Prostate gland (tissue), 2 donors: ENCODE results near the gene IMMP2L. TPM values are rescaled to one million over a fixed set of nuclear protein-coding genes. Genes with fewer than 3 reads are reported as not detected.

Source experiments
- DNase-seq: peaks from one replicate; pipeline ENCODE4 v3.0.0-alpha.2; 2019; ENCODE audit warnings: low spot score
- H3K27ac ChIP-seq, 2 donors: fragments of 200-600 bp; sonication (generic); 2 replicates each; pipeline ENCODE4 v1.5.1; 2017 to 2019
- H3K27me3 ChIP-seq: fragments of 200-600 bp; sonication (generic); replicated peaks from 2 replicates; pipeline ENCODE4 v1.5.1; 2019; ENCODE audit not compliant: insufficient read depth
- H3K36me3 ChIP-seq, 2 donors: fragments of 200-600 bp; sonication (generic); 1 replicate in 1 of 2; 2 replicates in 1 of 2; pipeline versions ENCODE4 v1.5.1 to v1.8.1; 2017 to 2019
- H3K4me1 ChIP-seq: fragments of 200-600 bp; sonication (generic); replicated peaks from 2 replicates; pipeline ENCODE4 v1.5.1; 2019
- H3K4me3 ChIP-seq, 2 donors: fragments of 200-600 bp; sonication (generic); 2 replicates each; pipeline ENCODE4 v1.5.1; 2017 to 2019
- H3K9me3 ChIP-seq: fragments of 200-600 bp; sonication (generic); 2 replicates; pipeline ENCODE4 v1.5.1; 2017
- POLR2A ChIP-seq: fragments of 450-650 bp; IDR thresholded peaks from one replicate; pipeline ENCODE4 v1.6.1; 2016; ENCODE audit warnings: antibody characterized with exemption, mild to moderate bottlenecking
- POLR2AphosphoS5 ChIP-seq: sonication (generic); formaldehyde crosslinking; IDR thresholded peaks from one replicate; pipeline ENCODE4 v1.6.1; 2017; ENCODE audit warnings: antibody characterized with exemption
- WGBS: methylation state at CpG from one replicate; pipeline ENCODE4 v1.1.5; 2018; 5-methylcytosine and 5-hydroxymethylcytosine counted together
- intact Hi-C: fragments of 100-400 bp; cut with DNase I; formaldehyde crosslinking; loops from one replicate; pipeline ENCODE4 v1.14.2; 2022
- total RNA-seq, 2 donors: library from RNA; depleted of rRNA; stranded (reverse); fragments of >200 nt; gene quantifications; one replicate each; pipeline ENCODE4 v1.1.0, GENCODE V29; 2016
- TF ChIP-seq, protein P1 (sequence below), 4 experiments: fragments of 200-600 bp in 2 of 4; fragments of 450-650 bp in 2 of 4; sonication (generic) in 2 of 4; IDR thresholded peaks; 1 replicate in 3 of 4; 2 replicates in 1 of 4; pipeline ENCODE4 v1.5.1; 2016 to 2019; ENCODE audit warnings: antibody characterized with exemption in 4 of 4, mild to moderate bottlenecking in 2 of 4, moderate library complexity in 2 of 4

IMMP2L gene
- total RNA-seq, 2 donors from 2014 or later = 16.9 to 20.4 TPM

DNA sequence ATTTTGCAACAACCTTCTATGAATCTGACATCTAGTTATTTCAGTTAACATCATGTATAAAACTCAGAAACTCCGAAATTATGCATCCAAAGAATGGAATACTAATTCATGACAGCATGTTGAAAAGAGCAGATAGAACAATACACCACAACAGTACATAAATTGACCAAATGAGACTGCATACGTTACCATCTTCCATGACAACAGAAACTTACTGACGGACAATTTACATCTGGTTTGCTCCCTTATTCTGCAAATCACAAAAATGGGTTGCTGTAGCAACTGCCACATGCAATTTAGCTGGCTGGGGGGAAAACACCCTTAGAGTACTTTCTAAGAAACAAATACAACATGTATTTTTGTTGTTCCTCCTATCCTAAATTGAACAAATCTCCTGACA lies 457.0 kb downstream of the IMMP2L start:
- TF ChIP-seq POLR2AphosphoS5 = no peak
- TF ChIP-seq POLR2A = no peak
- TF ChIP-seq, protein P1, sequence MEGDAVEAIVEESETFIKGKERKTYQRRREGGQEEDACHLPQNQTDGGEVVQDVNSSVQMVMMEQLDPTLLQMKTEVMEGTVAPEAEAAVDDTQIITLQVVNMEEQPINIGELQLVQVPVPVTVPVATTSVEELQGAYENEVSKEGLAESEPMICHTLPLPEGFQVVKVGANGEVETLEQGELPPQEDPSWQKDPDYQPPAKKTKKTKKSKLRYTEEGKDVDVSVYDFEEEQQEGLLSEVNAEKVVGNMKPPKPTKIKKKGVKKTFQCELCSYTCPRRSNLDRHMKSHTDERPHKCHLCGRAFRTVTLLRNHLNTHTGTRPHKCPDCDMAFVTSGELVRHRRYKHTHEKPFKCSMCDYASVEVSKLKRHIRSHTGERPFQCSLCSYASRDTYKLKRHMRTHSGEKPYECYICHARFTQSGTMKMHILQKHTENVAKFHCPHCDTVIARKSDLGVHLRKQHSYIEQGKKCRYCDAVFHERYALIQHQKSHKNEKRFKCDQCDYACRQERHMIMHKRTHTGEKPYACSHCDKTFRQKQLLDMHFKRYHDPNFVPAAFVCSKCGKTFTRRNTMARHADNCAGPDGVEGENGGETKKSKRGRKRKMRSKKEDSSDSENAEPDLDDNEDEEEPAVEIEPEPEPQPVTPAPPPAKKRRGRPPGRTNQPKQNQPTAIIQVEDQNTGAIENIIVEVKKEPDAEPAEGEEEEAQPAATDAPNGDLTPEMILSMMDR (IDR thresholded peaks at IDR 0.05) = no peak
- H3K27ac ChIP-seq = no peak overlapping the region
- 89% methylated on average over 3 of the region's 3 CpGs for WGBS
- DNase-seq = no peak
- H3K36me3 ChIP-seq = no peaks in the 10 kb centered on the region
- H3K4me1 ChIP-seq = no peaks in the 10 kb centered on the region
- no peaks in the 10 kb centered on the region for H3K9me3 ChIP-seq
- intact Hi-C loops = no loop called here
- H3K4me3 ChIP-seq = no peak overlapping the region
- no peaks in the 10 kb centered on the region for H3K27me3 ChIP-seq

DNA sequence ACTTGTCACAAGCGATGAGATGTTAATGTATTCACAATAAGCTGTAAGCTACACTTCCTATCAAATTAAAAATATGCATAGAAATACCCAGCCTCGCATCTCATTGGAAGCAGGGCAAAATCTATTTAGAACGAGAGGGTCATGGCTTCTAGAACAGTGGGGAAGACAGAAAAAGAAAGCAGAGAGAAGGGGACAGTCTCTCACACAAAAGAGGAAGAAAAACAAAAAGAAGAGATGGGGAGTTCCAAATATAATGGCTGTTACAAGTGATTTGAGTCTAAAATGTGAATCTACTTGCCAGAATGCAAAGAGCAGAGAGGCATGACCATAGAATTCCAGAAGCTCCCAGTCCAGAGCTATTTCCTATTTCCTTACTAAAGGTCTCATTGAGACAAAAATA lies 457.6 kb downstream of the IMMP2L start:
- intact Hi-C loops = no loop called here
- no peak for DNase-seq

DNA sequence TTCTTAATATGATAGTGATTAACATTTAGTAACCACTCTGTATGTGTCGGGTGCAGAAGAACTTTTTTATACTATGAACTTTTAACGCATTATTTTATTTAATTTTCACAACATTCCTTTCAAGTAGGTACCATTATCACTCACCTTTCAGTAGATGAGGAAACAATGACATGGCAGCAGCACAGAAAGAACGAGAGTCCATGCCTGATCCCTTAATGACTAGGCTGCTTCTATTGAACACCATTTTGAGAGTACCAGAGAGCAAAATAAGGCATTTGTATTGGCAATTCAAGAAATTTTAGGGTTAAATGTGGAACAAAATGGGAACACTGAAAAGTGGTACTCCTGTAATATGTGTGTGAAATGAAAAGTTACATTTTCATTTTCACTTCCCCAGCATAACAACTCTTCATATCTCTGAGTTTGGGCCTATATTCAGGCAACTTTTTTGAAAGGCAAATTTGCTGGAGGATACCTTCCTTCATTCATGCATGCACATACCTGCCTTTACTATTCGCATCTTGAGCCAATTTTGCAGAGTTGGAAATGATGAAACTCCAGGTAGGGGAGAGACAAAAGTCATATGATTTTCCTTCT lies 458.5 kb downstream of the IMMP2L start:
- H3K36me3 ChIP-seq = no peaks in the 10 kb centered on the region
- H3K27ac ChIP-seq = no peak overlapping the region

More for the DNA sequence above, 457.6 kb downstream of the IMMP2L start:
- Histone ChIP-seq H3K4me1 (no peaks in the 10 kb centered on the region), H3K9me3 (no peaks in the 10 kb centered on the region), H3K27ac (no peak overlapping the region), H3K36me3 (no peaks in the 10 kb centered on the region), H3K27me3 (no peaks in the 10 kb centered on the region), H3K4me3 (no peak overlapping the region)
- WGBS = 87% methylated on average over 3 of the region's 3 CpGs
- TF ChIP-seq, protein P1 (IDR thresholded peaks at IDR 0.05) = no peak
- TF ChIP-seq POLR2A (no peak), POLR2AphosphoS5 (no peak)

DNA sequence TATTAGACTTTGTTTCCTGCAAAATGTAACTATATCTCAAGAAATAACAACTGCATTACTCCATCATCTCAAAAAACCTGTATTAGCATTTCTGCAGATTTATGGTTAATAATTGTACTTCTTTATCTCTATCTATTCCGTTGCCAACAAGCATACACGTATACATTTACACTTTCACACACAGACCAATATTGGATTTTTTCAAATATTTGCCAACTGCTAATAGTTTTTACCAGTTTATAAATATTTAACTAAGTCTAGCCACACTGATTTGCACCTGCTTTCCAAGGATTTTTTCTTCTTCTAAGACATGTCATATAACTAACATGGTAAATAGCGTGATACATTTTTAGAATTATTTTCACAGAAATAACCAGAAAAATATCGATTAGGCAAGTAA lies 459.2 kb downstream of the IMMP2L start:
- DNase-seq = no peak
- TF ChIP-seq POLR2AphosphoS5 = no peak
- H3K4me3 ChIP-seq = no peak overlapping the region
- H3K4me1 ChIP-seq = no peaks in the 10 kb centered on the region
- WGBS = 83% methylated on average over 4 of the region's 4 CpGs
- no peak overlapping the region for H3K27ac ChIP-seq
- intact Hi-C loops = no loop called here
- H3K27me3 ChIP-seq = no peaks in the 10 kb centered on the region
- H3K36me3 ChIP-seq = no peaks in the 10 kb centered on the region
- H3K9me3 ChIP-seq = no peaks in the 10 kb centered on the region

More for the DNA sequence above, 458.5 kb downstream of the IMMP2L start:
- intact Hi-C loops = no loop called here
- Histone ChIP-seq H3K27me3 (no peaks in the 10 kb centered on the region), H3K4me3 (no peak overlapping the region), H3K4me1 (no peaks in the 10 kb centered on the region), H3K9me3 (no peaks in the 10 kb centered on the region)
- TF ChIP-seq POLR2AphosphoS5 = no peak
- TF ChIP-seq, protein P1 (IDR thresholded peaks at IDR 0.05) = no peak
- TF ChIP-seq POLR2A = no peak
- DNase-seq = no peak
- 97% methylated on average over 4 of the region's 4 CpGs for WGBS

DNA sequence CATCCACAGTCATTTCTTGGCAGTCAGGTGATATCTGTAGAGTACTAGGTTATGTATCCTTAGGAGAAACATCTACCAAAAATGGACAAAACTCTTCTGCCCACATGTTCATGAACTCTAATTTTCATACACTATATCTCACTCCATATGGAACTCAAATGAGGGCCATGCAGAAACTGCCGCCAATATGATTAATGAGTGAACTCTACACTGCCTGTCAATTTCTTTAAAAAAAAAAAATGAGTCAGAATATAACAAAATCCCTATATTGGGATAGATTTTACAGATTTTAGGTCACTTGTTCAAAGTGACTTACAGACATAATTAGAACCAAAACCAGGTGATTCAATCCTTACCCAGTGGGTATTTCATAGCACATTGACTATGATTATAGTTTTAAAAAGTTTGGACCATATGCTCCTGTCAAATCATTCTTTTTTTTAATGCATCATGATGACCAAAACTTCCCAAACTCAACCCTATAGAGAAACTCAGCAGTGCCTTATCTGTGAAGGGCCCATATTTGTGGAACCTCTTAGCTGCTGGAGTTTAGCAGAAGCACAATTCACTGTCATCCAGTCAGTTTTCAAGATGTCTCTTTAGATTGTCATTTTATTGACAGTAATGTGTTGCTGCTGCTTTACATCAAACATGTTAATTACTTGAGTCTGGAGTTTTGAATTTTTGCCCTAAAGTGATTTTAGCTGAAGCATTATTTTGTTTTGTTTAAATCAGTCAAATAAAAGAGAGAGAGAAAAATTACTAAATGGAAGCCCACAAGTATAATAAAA lies 460.2 kb downstream of the IMMP2L start:
- DNase-seq = no peak
- intact Hi-C loops = no loop called here
- Histone ChIP-seq H3K4me1 (no peaks in the 10 kb centered on the region), H3K4me3 (no peak overlapping the region), H3K9me3 (no peaks in the 10 kb centered on the region), H3K27me3 (no peaks in the 10 kb centered on the region), H3K27ac (no peak overlapping the region), H3K36me3 (no peaks in the 10 kb centered on the region)
- TF ChIP-seq, protein P1 (IDR thresholded peaks at IDR 0.05) = no peak
- no peak for TF ChIP-seq POLR2A
- TF ChIP-seq POLR2AphosphoS5 = no peak
- 100% methylated on average over 1 of the region's 1 CpG for WGBS
